ENCODE results near the gene COMMD7.
"Not testable (repeated sequence)": the region's sequence is repeated elsewhere in the genome, so short reads cannot be mapped to it uniquely, and the experiment has no call there.

The COMMD7 gene

DNA sequence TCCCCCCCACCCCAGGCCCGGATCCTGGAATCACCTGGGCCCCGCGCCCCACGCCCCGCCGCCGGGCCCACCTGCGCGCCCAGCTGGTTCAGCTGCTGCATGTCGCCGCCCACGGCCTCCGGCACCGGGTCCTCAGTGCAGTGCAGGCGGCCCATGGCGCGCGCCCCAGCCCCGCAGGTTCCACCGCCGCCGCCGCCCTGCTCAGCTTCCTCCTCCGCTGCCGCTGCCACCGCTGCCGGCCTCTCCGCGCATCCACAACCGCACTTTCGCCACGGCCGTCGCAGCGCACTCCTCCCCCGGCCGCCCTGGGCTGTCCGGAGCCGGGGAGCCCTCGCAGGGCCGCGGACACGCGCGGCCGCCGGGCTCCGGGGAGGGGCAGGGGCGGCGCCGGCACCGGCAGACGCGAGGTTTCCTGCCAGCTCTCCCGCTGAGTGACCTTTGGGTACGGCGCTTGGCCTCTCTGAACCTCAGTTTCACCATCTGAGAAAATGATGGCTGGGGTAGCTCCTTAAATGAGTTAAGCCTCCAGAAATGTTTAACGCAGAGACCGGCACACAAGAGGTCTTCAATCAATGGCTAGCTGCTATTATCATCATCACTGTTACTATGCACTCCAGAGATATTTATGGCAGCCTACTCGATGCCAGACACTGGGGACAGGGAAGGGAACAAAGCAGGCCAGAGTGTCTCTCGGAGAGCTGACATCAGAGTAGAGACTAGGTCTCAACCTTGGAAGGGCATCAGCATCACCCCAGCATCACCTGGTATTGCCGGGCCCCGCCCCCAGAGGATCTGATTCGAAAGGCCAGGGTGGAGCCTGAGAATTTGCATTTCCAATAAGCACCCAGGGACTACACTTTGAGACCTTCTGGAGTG lies at the start of gene COMMD7:
COMMD7 (minus strand) TSS at position 231 of the 876 bp plus-strand sequence; CDS start at position 155, 76 bp downstream.
- no peak for DNase-seq

DNA sequence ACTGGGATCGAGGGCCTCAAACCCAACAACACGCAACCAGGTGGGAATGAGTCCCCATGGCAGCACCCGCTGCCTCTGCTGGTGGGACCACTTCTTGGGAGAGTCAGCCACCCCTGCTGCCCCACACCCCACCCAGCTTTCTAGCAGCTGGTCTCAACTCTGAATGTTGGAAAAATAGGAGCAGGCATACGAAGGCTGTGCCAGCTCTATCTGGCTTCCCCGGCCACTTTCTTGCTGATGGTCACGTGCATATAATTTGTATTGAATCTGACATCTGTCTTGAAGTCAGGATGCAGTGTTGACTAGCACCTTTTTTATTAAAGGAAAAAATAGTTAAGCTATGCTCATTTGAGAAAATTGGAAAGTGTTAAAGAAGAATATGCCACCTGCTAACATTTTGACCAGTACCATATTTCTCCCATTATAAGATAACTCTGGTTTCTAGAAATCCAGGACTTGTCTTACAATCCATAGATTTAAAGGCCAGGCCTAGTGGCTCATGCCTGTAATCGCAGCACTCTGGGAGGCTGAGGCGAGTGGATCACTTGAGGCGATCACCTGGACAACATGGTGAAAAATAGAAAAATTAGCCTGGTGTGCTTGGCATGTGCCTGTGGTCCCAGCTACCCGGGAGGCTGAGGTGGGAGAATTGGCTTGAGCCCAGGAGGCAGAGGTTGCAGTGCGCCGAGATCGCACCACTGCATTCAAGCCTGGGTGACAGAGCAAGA lies 49.6 kb upstream of the COMMD7 start:
- no peak for DNase-seq

DNA sequence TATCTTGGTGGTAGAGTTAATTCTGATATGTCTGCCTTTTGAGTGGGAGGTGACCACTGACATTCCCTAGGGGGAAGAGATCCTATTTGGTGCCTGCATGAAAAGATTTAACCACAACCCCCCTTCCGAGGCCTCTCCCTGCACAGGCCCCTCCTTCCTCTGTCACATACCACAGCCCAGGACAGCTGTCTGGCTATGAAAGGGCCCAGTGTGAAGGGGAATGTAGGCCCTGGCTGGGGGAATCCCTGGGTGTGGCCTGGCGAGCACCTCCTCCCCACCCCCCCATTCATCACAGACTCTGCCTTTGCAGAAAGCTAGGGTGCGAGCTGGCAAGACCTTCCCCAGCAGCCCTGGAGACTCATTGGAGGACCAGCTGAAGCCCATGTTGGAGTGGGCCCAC lies 49.0 kb upstream of the COMMD7 start:
- DNase-seq: no peak

DNA sequence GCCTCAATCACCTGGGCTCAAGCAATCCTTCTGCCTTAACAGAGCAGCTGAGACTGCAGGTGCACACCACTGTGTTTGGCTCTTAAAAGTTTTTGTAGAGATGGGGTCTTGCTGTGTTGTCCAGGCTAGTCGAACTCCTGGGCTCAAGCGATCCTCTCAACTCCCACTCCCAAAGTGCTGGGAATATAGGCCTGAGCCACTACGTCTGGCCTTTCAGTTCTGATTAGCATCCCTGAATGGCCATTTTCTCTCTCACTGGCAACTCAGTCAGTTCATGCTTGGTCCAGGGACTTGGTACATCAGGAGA lies 47.4 kb upstream of the COMMD7 start:
- no peak for DNase-seq

DNA sequence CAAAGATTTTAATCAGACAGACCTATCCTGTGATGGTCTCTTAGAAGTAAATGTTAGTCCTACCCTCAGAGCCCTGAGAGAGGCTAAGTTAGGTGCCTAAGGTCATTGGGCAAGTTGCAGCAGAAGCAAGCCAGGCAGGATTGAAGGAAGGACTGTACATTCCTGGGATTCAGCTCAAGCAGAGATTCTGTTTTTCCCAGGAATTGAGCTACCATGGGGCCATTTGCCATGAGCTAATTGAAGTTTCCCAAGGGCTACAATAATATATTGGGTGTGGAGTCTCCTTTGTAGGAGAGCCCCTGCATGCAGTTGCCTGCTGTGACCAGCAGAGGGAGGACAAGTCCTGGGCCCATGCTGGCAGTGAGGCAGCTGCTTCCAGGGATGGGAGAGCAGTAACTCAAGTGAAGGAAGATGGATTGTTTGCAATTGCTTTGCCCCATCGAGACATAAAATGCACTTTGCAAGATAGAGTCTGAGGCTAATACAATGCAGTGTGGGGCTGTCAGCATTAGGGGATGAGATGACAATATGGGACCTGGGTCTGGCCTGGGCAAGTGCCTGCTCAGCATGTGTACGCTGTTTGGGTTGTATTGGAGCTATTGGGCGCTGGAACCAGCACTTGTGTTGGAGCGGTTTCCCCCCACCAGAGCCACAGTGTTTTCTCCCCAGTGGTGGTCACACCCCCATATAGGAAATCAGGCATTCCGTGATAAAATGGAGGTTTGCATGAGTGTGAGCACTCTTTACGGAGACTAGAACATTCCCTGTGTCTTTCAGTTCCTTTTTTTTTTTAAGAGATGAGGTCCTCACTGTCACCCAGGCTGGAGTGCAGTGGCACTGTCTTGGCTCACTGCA lies 46.9 kb upstream of the COMMD7 start:
- peak; percentile 62 for DNase-seq

DNA sequence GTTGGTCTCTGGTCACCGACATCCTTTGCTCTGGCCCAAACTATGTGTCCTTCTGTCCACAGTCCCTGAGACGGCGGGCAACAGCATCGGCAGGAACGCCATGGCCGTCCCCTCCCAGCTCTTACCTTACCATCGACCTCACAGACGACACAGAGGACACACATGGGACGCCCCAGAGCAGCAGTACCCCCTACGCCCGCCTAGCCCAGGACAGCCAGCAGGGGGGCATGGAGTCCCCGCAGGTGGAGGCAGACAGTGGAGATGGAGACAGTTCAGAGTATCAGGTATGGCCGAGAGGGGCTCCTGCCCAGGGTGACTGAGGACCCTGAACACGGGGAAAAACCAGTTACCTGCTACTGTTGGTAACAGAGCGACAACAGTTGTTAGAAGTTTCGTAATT lies 43.9 kb upstream of the COMMD7 start:
- DNase-seq: no peak

DNA sequence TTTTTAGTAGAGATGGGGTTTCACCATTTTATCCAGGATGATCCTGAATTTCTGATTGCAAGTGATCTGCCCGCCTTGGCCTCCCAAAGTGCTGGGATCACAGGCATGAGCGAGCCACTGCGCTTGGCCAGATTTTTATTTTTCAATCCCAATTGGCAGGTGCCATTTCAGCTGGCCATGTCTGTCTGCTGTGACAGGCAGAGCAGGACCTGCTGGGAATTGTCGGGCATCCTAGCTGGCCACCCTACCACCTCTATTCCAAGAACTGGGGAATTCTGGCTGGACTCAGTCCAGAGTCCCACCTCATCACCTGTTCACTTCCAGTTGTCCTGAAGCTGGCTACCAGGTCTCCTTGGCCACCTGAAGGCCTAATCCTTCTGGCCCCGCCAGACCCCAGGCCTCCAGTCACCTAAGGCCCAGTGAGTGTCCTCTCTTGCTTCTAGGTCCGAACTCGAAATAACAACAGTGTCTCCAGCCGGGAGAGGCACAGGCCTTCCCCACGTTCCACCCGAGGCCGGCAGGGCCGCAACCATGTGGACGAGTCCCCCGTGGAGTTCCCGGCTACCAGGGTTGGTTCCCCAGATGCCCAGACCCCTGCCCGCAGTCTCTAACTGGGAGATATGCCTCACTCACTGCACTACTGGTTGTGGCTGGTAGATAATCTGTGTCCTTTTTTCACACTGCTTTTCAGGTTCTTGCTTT lies 42.9 kb upstream of the COMMD7 start:
- no peak for DNase-seq

DNA sequence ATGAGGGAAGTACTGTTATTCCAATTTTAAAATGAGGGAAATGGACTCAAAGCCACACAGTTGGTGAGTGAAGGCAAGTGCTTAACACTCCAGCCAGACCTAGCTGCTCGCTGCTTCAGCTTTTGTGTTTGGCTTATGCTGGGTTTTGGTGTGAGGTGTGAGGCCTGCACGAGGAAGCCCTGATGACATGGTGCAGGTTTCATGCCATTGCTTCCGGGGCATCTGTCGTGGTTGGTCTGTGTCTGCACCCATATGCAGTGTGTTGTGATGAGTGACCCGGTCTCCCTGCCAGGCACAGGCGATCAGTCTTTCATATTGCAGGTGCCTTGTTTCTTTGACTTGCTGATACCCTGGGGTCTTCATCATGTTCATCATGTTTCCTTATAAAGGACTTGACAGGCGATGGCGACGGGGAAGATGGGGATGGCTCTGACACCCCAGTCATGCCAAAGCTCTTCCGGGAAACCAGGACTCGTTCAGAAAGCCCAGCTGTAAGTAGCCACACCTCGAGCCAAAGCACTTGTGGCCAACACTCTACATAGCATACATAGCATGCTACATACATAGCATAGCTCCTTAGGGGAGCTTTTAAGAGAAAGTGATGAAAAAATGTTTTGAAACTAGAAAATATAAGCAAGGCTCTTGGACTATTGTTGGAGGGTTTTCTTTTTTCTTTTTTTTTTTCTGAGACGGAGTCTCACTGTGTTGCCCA lies 41.3 kb upstream of the COMMD7 start:
- DNase-seq: no peak

DNA sequence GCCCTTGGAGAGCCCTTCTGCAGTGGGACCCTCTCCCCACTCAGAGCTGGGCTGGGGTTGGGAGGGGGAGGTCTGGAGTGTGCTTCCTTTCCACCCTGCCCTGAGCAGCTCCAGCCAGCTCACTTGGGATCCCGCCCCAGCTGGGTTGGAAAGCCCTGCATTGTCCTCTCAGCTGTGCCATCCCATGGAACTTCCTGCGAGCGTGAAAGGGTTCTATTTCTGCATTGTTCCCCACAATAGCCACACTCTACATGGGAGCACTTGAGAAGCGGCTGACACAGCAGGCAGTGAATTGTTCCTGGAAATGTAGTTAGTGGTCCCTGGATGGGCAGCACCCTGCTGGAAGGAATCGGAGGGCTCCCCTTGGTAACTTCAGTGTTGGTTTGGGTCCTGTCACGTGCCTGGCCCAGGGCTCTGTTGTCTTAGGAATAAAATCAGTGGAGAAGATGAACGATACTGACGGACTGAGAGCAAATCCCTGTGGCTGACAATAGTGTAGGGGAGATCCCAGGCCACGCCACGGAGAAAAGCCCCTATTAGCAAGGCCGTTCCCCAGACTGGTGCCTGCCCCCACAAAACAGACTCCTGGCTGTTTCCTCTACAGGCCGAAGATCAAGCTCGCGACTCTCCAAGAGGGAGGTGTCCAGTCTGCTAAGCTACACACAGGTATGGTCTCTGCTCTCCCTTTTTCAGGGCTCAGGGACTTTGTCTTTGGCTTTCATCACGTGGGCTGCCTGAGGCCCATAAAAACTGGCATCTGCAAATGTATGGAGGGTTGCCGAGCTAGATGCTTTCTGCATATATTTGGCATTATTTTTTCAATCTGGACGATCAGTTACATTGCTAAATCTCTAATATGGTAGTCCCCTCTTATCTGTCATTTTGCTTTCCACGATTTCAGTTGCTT lies 37.7 kb upstream of the COMMD7 start:
- peak; percentile 87 for DNase-seq

DNA sequence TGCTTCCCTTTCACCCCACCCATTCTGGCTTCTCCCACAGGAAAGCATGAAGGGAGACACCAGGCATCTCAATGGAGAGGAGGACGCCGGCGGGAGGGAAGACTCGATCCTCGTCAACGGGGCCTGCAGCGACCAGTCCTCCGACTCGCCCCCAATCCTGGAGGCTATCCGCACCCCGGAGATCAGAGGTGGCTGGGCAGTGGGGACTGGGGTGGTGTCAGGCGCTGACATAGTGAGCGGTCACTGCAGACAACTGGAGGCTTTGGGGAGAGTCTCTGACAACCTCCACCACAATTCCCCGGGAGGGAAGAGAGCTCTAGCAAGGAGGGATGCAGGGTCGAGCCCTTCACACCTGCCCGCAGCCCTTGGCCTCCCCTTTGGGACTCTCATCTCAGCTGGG lies 37.0 kb upstream of the COMMD7 start:
- DNase-seq: no peak

DNA sequence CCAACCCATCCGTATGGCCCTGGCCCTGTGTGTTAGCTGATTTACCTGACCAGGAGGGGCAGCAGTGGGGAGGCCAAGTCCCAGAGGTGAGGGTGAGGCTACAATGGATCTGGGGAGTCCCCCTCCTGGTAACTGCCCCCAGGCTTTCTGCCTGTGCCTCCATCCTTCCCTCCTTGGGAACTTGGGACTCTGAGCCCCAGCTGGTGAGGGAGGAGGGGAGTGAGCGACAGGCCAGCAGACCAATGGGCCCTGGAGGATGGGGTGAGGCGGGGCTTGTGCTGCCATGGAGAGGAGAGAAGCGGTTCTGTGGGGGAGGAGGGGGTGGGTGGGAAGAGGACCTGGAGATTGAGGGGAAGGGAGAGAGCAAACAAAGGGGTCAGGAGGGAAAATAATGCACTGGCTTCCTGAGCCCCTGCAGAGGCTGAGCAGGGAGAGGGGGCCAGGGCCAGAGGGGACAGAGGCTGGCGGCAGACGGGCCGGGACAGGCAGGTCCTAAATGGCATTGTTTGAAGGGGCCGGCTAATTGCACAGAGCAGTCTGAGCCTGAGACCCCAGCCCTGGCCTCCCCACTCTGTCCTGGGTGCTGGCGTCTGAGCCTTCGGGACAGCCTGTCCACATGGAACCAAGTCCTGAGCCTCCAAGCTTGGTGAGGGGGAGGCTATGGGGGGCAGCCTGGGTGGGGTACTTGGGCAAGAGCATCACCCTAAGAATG lies 36.4 kb upstream of the COMMD7 start:
- DNase-seq: no peak

DNA sequence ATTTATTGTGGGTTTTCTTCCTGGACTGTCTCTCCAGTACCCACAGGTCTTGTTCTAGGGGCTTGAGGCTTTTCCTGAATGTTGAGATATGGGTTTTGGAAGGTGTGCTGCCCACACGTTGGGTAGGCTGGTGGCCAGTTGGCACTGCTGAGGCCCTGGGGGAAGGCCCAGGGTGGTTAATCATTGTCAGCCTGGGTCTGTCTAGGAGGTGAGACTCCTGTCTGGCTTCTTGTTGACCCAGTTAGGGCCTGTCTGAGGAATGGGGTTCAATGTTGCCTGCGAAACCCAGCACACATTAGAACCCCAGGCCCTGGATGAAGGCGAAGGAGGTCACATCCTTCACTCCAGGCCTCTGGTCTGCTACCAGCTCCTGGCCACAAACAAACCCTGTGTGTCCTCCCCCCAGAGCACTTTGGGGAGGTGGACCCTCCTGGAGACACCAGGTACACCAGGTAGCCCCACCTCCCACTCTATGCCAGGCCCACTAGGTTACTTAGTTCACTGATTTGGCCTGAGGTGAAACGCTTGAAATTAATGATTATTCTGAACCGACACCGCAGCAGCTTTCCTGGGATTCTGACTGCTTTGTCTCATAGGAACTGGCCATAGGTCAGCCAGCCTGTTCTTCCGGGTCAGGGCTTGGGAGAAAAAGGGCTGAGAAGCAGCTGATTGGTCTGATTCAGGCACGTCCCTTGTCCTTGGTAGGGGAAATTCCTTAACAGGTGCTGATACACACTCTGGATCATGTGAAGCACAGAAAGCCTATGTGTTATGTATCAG lies 34.1 kb upstream of the COMMD7 start:
- no peak for DNase-seq

DNA sequence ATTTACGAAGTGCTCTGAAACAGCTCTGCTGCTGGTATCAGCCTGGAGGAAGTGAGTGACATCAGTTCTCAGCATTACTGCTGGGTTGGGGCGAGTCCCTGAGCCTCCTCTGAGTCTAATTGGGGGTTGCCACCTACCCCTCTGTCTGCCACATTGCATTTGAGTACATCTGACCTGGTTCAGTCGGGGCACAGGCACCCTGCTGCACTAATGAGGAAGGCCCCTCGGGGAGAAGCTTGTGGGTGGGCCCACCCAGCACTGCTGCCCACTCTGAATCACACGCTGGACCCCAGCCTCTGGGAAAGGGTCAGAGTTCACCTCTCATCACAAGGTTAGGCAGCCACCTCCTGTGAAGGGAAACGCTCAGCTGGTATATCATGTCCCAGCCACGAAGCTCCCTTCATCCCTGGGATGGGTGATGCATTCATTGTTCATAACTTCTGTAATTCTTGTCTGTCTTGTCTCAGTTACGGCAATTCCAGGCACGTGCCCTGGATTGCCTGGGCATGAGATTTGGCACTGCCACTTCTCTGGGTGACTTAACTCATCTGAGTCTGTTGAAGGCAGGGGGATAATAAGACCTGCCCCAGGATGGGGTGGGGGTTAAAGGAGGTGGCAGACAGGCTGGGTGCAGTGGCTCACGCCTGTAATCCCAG lies 32.2 kb upstream of the COMMD7 start:
- DNase-seq: no peak

DNA sequence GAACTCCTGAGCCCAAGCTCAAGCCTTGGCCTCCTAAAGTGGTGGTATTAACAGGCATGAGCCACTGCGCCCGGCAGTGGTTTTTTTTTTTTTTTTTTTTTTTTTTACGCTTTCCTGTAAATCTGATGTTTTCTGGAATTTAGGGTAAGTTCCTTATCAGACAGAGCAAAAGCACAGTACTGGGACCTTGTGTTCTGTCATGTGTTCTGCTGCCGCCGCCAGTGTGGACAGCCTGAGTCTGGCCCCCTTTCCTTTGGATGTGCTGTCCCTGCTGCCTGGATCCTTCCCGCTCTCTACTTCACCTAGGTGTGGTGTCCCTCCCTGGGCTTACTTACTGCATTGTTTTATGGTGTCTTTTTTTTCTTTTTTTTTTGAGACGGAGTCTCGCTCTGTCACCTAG lies 30.6 kb upstream of the COMMD7 start:
- no peak for DNase-seq

DNA sequence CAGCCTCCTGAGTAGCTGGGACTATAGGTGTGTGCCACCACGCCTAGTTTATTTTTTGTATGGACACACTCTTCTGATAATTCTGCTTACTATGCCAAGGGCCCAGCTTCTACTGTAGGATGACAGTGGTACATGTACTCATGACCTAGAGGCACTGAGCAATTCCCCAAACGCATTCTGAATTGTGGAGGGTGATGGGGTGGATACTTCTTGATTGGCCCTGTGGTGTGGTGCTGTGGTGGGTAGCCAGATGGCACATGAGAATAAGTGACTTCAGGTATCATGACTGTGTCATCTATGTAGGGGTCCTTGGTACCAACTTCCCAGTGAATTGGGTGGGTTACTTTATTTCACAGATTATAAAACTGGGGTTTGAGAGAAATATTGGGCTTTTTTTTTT lies 30.0 kb upstream of the COMMD7 start:
- DNase-seq: no peak

DNA sequence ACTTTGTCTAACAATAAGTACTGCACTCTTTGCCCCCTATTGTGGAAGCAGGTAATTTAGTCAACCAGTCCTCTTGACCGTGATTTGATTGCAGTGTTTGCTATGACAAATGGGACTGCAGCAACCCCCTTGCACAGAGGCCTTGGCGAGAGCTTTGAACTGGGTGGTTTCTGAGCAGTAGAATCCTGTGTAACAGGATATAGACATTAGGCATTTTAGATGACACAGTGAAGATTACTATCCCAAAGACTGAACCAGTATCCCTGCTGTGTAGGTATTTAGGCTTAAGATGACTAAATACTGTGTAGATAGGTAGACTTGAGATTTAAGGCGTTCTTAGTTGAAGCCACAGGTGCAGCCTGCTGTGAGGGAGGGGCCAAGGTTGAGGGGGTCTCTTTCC lies 28.8 kb upstream of the COMMD7 start:
- no peak for DNase-seq

DNA sequence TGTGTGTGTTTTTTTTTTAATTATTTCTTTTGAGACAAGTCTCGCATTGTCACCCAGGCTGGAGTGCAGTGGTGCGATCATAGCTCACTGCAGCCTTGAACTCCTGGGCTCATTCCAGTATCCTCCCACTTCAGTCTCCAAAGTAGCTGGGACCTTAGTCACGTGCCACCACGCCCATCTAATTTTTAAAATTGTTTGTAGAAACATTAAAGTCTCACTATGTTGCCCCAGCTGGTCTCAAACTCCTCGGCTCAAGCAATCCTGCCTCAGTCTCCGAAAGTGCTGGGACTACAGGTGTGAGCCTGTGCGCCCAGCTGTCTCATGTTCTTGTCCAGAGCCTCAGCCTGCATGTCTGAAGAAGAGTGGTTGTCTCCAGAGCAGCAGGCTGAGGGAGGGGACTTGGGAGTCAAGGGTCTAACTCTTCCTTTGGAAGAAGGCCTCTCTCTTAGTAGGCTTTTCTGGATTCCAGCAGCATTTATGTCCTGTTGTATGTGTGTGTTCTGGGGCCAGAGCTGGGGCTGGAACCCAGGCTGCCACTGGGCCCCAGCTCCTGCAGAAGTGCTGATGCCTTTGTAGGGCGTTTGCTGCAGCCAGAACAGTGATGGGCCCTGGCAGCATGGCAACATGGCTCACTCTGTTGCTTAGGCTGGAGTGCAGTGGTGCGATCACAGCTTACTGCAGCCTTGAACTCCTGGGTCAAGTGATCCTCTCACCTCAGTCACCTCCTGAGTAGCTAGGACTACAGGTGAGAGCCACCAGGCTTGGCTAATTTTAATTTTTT lies 24.3 kb upstream of the COMMD7 start:
- DNase-seq: no peak

DNA sequence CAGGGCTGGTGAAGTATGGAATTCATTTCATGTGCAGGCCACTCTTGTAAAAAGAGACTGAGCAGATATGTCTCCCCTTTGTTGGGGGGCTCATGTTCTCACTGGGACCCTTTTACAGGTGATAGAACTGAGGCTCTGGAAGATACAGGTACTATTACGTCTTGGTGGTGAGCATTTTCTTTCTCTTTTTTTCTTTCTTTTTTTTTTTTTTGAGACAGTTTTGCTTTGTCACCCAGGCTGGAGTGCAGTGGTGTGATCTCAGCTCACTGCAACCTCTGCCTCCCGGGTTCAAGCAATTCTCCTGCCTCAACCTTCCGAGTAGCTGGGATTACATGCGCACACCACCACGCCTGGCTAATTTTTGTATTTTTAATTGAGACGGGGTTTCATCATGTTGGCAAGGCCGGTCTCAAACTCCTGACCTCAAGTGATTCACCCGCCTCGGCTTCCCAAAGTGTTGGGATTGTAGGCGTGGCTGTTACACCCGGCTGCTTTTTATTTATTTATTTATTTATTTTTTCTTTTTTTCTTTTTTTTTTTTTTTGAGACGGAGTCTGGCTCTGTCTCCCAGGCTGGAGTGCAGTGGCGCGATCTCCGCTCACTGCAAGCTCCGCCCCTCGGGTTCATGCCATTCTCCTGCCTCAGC lies 22.1 kb upstream of the COMMD7 start:
- DNase-seq: not testable (repeated sequence)

Data from COR-L47 (cell line).